GM18868 (cell line): ENCODE measurements around the gene CFAP251.
"Not testable (repeated sequence)": the region's sequence is repeated elsewhere in the genome, so short reads cannot be mapped to it uniquely, and the experiment has no call there.

Experiments
- ATAC-seq: cut with Tn5 transposase; IDR thresholded peaks from one replicate; pipeline ENCODE4 v1.9.1; 2021; ENCODE audit warnings: mild to moderate bottlenecking, moderate library complexity; ENCODE audit not compliant: unreplicated experiment

CFAP251 gene

GRCh38 chr12:121974026-121974985 is 55.9 kb downstream of the CFAP251 start:
- ATAC-seq = no peak

- ATAC-seq = no peak
Measured at GRCh38 chr12:121975021-121975420, 56.6 kb downstream of the CFAP251 start.

GRCh38 chr12:121976950-121977349 is 58.6 kb downstream of the CFAP251 start:
- no peak for ATAC-seq

GRCh38 chr12:121980191-121980891 is 61.9 kb downstream of the CFAP251 start:
- ATAC-seq = peak; percentile 54

GRCh38 chr12:121980892-121981272 is 62.5 kb downstream of the CFAP251 start:
- ATAC-seq = peak; percentile 26

- no peak for ATAC-seq
Measured at GRCh38 chr12:121981456-121981855, 63.1 kb downstream of the CFAP251 start.

GRCh38 chr12:121982950-121983349 is 64.6 kb downstream of the CFAP251 start:
- no peak for ATAC-seq

- ATAC-seq = no peak
Measured at GRCh38 chr12:121983536-121984210, 65.3 kb downstream of the CFAP251 start.

- no peak for ATAC-seq
Measured at GRCh38 chr12:121986489-121987245, 68.3 kb downstream of the CFAP251 start.

GRCh38 chr12:121988519-121988918 is 70.1 kb downstream of the CFAP251 start:
- ATAC-seq = not testable (repeated sequence)

- no peak for ATAC-seq
Measured at GRCh38 chr12:121989276-121990113, 71.1 kb downstream of the CFAP251 start.

- no peak for ATAC-seq
Measured at GRCh38 chr12:121990114-121990647, 71.8 kb downstream of the CFAP251 start.

GRCh38 chr12:121990692-121991603 is 72.6 kb downstream of the CFAP251 start:
- peak; percentile 69 for ATAC-seq

- peak; percentile 85 for ATAC-seq
Measured at GRCh38 chr12:121992059-121992879, 73.9 kb downstream of the CFAP251 start.

- ATAC-seq = no peak
Measured at GRCh38 chr12:121996050-121996944, 77.9 kb downstream of the CFAP251 start.

- no peak for ATAC-seq
Measured at GRCh38 chr12:121996945-121997612, 78.7 kb downstream of the CFAP251 start.
